Gastrocnemius medialis (tissue), 4 donors: ENCODE results near the gene NBPF3.

Experiments used
- POLR2A ChIP-seq, 2 donors: fragments of 450-650 bp; IDR thresholded peaks; one replicate each; pipeline ENCODE4 v1.6.1; 2017; ENCODE audit warnings: antibody characterized with exemption in 2 of 2, mild to moderate bottlenecking in 2 of 2, moderate library complexity in 2 of 2
- TF ChIP-seq, protein P1 (sequence below), 5 experiments: fragments of 450-650 bp in 3 of 5; fragments of 200-600 bp in 2 of 5; sonication (generic) in 2 of 5; IDR thresholded peaks in 4 of 5; conservative IDR thresholded peaks in 1 of 5; 1 replicate in 4 of 5; 2 replicates in 1 of 5; pipeline ENCODE4 v1.5.1; 2016 to 2019; ENCODE audit warnings: antibody characterized with exemption in 5 of 5, mild to moderate bottlenecking in 3 of 5, moderate library complexity in 3 of 5

DNA sequence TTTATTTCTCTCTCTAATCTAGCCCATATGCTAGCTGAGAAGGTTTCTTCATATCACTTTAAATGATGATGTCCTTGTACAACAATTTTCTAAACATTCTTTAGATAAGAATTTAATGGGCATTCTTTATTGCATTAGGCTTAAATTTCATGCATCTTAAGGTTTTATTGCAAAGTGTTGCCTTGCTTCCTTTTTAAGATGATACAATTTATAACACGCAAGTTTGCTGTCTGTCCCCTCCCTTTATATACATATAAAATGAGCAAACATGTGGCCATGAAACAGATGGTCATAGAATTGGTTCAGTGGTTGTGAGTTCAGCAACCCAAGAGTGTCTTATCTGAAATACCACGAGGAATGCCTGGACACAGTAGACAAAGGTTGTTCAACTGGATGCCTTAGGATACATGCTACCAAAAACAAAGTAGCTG, 12.1 kb downstream of the NBPF3 start:
- TF ChIP-seq, protein P1, sequence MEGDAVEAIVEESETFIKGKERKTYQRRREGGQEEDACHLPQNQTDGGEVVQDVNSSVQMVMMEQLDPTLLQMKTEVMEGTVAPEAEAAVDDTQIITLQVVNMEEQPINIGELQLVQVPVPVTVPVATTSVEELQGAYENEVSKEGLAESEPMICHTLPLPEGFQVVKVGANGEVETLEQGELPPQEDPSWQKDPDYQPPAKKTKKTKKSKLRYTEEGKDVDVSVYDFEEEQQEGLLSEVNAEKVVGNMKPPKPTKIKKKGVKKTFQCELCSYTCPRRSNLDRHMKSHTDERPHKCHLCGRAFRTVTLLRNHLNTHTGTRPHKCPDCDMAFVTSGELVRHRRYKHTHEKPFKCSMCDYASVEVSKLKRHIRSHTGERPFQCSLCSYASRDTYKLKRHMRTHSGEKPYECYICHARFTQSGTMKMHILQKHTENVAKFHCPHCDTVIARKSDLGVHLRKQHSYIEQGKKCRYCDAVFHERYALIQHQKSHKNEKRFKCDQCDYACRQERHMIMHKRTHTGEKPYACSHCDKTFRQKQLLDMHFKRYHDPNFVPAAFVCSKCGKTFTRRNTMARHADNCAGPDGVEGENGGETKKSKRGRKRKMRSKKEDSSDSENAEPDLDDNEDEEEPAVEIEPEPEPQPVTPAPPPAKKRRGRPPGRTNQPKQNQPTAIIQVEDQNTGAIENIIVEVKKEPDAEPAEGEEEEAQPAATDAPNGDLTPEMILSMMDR (IDR thresholded peaks at IDR 0.05 in 4 of 5, conservative IDR thresholded peaks at IDR 0.05 in 1 of 5) = no peak
- TF ChIP-seq POLR2A (IDR thresholded peaks at IDR 0.05) = no peak
